Lower leg skin (tissue), 4 donors: ENCODE measurements around the gene TENM4. TPM values are rescaled to one million over a fixed set of nuclear protein-coding genes. Genes with fewer than 3 reads are reported as not detected.

Experiments used
- DNase-seq, 2 donors: peaks; one replicate each; pipeline ENCODE4 v3.0.0-alpha.2; 2019; ENCODE audit warnings: low spot score in 2 of 2
- H3K4me3 ChIP-seq: fragments of 200-600 bp; sonication (generic); 2 replicates; pipeline ENCODE4 v1.5.1; 2017; ENCODE audit warnings: mild to moderate bottlenecking, low read depth; ENCODE audit not compliant: poor library complexity, severe bottlenecking
- POLR2A ChIP-seq, 2 donors: fragments of 450-650 bp; IDR thresholded peaks; one replicate each; pipeline ENCODE4 v1.6.1; 2016 to 2017; ENCODE audit warnings: antibody characterized with exemption in 2 of 2, mild to moderate bottlenecking in 1 of 2, moderate library complexity in 1 of 2
- WGBS, 2 donors: methylation state at CpG; one replicate each; pipeline ENCODE4 v1.1.5; 2018; 5-methylcytosine and 5-hydroxymethylcytosine counted together
- intact Hi-C: fragments of 100-400 bp; cut with DNase I; formaldehyde crosslinking; loops from one replicate; pipeline ENCODE4 v1.15.0; 2023; ENCODE audit warnings: low total_unique reads
- total RNA-seq, 4 donors: library from RNA; depleted of rRNA; stranded (reverse); fragments of >200 nt; gene quantifications; one replicate each; pipeline ENCODE4 v1.1.0, GENCODE V29; 2016
- TF ChIP-seq, protein P1 (sequence below), 3 donors: fragments of 450-650 bp; IDR thresholded peaks; one replicate each; pipeline ENCODE4 v1.5.1; 2016; ENCODE audit warnings: antibody characterized with exemption in 3 of 3, mild to moderate bottlenecking in 3 of 3, moderate library complexity in 2 of 3

TENM4 gene
- total RNA-seq, 4 donors from 2014 or later, result 34.4 to 41.1 (median 36.6) TPM

DNA sequence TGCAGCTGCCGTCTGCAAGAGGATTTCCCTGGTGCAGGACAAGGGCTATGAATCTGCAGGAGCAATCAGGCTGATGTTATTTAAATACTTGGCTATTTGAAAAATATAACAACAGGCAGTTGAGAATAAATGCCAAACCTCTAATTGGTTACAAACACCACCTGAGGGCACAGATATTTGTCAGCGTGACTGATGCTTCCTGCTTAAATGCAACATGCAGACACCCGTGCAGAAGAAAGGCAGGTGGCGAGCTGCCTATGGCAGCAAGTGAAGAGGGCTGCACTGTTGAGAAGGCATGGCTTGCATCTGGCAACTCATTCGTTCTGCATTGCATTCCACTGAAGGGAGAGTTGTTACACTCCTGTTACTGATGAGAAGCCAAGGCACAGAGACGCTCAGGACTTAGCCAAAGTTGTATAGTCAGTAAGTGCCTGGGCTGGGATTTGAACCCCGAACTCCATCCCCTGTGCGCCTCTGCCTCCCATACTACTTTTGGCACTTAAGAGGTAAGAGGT, 350.6 kb downstream of the TENM4 start:
- no peak for TF ChIP-seq POLR2A (IDR thresholded peaks at IDR 0.05)
- TF ChIP-seq, protein P1, sequence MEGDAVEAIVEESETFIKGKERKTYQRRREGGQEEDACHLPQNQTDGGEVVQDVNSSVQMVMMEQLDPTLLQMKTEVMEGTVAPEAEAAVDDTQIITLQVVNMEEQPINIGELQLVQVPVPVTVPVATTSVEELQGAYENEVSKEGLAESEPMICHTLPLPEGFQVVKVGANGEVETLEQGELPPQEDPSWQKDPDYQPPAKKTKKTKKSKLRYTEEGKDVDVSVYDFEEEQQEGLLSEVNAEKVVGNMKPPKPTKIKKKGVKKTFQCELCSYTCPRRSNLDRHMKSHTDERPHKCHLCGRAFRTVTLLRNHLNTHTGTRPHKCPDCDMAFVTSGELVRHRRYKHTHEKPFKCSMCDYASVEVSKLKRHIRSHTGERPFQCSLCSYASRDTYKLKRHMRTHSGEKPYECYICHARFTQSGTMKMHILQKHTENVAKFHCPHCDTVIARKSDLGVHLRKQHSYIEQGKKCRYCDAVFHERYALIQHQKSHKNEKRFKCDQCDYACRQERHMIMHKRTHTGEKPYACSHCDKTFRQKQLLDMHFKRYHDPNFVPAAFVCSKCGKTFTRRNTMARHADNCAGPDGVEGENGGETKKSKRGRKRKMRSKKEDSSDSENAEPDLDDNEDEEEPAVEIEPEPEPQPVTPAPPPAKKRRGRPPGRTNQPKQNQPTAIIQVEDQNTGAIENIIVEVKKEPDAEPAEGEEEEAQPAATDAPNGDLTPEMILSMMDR (IDR thresholded peaks at IDR 0.05), result no peak
- no peak for DNase-seq
- H3K4me3 ChIP-seq, result no peak overlapping the region
- intact Hi-C loops, result no loop called here
- WGBS, 2 donors, result 58 to 59% methylated on average over 8 of the region's 8 CpGs

DNA sequence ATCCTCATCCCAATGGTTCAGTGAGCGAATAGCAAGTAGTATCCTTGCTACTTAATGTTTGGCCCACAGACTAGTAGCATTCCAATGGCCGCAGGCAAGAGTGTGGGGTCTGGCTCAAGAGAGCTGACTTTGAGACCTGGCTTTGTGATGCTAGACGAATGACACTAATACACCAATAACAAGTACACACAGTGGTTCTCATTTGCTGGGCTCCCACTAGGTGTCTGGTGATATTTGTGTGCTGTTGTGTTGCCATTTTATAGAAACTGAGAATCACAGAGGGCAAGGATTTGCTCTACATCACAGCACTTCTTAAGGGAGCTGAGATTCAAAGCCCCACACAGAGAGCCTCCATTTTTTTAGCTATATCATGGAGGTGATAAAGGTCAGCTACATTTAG, 351.2 kb downstream of the TENM4 start:
- WGBS, 2 donors, result 84 to 92% methylated on average over 3 of the region's 3 CpGs
- intact Hi-C loops, result loop anchor here (10.0 kb wide), 1 partner anchor 435 kb away; no protein-coding TSS in a partner anchor
- TF ChIP-seq, protein P1 (IDR thresholded peaks at IDR 0.05), result no peak
- no peak for TF ChIP-seq POLR2A (IDR thresholded peaks at IDR 0.05)
- no peak overlapping the region for H3K4me3 ChIP-seq
- no peak for DNase-seq

GRCh38 chr11:79088967-79089366, 351.9 kb downstream of the TENM4 start:
- no peak overlapping the region for H3K4me3 ChIP-seq
- TF ChIP-seq, protein P1 (IDR thresholded peaks at IDR 0.05), result no peak
- TF ChIP-seq POLR2A (IDR thresholded peaks at IDR 0.05), result no peak
- WGBS, 2 donors, result 68 to 84% methylated on average over 4 of the region's 4 CpGs
- DNase-seq, result no peak
- intact Hi-C loops, result loop anchor here (10.0 kb wide), 1 partner anchor 434 kb away; no protein-coding TSS in a partner anchor

DNA sequence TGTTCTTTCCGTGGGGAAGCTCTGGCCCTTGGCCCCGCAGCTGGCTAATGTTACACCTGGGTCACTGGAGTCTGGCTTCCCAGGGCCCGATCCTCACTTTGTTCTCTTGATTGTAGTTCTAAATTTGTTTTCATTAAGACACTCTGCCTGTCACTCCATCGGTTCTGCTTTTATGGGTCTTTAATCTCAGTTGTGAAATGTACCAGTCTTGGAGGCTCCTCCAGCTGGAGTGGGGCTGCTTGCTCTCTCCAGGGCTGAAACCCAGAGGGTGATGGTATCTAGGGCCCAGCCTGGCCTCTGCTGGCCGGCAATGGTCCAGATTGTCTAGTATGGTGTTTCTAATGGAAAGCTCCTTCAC, 352.9 kb downstream of the TENM4 start:
- 31 to 38% methylated on average over 5 of the region's 5 CpGs for WGBS, 2 donors
- TF ChIP-seq POLR2A (IDR thresholded peaks at IDR 0.05), result no peak
- TF ChIP-seq, protein P1 (IDR thresholded peaks at IDR 0.05), result no peak
- intact Hi-C loops, result loop anchor here (10.0 kb wide), 1 partner anchor 433 kb away; no protein-coding TSS in a partner anchor
- no peak for DNase-seq
- no peak overlapping the region for H3K4me3 ChIP-seq

- TF ChIP-seq, protein P1 (IDR thresholded peaks at IDR 0.05), result no peak
- no peak for TF ChIP-seq POLR2A (IDR thresholded peaks at IDR 0.05)
- intact Hi-C loops, result loop anchor here (10.0 kb wide), 1 partner anchor 433 kb away; no protein-coding TSS in a partner anchor
- WGBS, 2 donors, result 59 to 68% methylated on average over 9 of the region's 9 CpGs
These were observed 353.4 kb downstream of the TENM4 start for GRCh38 chr11:79087238-79087960.

More at GRCh38 chr11:79087238-79087960, 353.4 kb downstream of the TENM4 start:
- H3K4me3 ChIP-seq, result no peak overlapping the region
- DNase-seq, result no peak
